ENCODE measurements around the gene TNS1.

The TNS1 gene

DNA sequence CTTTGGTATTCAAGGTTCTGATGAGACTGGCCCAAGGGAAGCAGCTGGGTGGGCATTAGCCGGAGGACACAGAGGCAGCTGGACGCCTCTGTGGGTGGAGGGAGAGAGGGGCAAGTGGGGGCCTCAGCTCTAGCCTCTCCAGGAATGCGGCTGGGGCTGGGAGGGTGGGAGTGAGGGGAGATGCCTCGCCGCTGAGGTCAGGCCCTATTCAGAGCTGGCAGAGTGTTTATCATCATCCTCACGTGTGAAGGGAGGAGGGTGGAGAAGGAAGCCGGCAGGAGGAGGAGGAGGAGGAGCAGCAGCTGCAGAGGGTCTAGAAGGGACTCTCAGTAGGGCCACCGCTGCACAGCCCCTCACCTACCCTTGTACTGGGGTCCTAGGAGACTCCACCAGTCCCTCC is 43.1 kb downstream of the TNS1 start:
- no peak overlapping the region for H3K4me3 ChIP-seq (ENCODE audit: low read depth, low read length)
- TF ChIP-seq, protein P1, sequence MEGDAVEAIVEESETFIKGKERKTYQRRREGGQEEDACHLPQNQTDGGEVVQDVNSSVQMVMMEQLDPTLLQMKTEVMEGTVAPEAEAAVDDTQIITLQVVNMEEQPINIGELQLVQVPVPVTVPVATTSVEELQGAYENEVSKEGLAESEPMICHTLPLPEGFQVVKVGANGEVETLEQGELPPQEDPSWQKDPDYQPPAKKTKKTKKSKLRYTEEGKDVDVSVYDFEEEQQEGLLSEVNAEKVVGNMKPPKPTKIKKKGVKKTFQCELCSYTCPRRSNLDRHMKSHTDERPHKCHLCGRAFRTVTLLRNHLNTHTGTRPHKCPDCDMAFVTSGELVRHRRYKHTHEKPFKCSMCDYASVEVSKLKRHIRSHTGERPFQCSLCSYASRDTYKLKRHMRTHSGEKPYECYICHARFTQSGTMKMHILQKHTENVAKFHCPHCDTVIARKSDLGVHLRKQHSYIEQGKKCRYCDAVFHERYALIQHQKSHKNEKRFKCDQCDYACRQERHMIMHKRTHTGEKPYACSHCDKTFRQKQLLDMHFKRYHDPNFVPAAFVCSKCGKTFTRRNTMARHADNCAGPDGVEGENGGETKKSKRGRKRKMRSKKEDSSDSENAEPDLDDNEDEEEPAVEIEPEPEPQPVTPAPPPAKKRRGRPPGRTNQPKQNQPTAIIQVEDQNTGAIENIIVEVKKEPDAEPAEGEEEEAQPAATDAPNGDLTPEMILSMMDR (IDR thresholded peaks at IDR 0.05; ENCODE audit: low read depth, low read length): no peak

DNA sequence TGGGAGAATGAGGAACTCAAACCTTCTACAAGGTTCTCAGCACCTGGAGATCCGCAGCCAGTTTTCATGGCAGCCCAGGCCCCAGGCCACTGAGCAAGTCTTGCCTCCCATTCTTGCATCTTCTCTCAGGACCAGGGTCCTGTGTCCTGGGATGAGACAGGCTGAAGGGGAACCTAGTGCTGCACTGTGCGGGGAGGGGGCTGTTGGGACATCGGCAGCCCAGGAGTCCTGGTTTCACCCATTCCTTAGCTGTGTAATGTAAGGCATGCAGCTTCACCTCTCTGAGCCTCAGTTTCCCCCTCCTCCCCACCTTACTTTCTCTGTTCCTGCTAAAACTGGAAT is 43.9 kb downstream of the TNS1 start:
- TF ChIP-seq, protein P1 (IDR thresholded peaks at IDR 0.05; ENCODE audit: low read depth, low read length): no peak
- no peak overlapping the region for H3K4me3 ChIP-seq (ENCODE audit: low read depth, low read length)

DNA sequence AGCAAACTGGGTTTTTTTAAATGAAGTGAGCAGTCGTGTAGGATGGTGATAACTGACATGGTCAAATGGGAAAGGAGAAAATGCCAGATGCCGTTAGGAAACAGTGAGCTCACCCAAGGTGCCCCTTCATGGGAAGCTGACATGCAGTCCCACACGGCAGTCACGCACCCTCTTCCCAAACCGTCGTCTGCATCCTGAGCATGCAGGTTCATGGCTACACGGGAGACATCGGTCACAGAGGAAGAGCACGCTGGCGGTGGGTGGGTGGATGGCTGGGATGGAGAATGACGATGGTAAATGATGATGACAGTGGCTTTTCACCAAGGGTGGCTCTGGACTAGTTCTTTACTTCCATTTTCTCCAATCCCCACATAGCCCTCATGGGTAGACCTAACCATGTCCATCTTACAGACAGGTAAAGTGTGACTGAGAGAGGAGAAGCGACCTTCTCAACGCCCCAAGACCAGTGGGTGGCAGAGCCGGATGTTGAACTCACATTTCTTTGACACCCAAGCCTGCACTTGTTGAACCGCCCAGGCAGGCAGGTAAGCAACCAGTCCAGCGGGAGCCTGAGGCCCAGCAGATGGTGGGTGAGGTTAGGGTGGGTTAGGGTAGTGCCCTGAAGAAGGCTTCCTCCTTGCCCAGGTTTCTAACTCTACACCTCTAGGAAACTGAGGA is 44.5 kb downstream of the TNS1 start:
- no peak overlapping the region for H3K4me3 ChIP-seq (ENCODE audit: low read depth, low read length)
- TF ChIP-seq, protein P1 (IDR thresholded peaks at IDR 0.05; ENCODE audit: low read depth, low read length): no peak

DNA sequence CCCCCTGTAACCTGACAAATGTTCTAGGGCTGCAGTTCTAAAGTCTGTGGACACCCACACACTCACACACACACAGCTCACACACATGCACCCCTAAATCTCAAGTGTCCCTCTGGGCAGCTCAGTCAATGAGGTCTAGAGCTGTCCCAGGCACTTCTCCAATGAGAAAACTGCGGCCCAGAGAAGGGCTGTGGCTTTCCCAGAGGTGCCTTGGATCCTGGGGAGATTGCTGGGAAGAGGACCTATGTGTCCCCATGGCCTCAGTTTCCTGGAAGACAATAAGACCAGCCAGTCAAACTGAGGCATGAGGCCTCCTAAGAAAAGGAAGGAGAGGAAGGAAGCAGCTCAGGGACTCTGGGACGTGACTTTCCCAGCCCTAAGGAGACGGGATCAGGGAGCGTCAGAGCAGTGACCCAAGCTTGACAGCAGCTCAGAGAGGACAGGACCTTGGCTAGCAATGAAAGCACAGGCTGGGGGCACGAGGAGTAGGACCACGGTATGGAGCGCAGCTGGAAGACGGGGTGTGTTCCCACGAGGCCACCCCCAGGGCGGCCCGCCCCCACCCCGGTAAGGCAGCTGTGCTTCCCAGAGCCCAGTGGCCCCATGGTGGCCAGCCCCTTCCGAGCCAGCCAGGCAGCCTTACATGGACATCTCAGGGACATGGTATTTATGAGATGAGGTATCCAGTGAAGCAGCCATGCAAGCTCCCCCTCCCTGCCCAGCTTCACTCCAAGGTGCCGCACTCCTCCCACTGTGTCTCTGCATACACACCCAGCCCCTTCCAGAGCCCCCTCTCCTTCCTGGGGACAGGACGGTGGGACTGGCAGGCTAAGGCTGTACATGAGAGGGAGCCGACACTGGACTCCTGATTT is 46.0 kb downstream of the TNS1 start:
- H3K4me3 ChIP-seq (ENCODE audit: low read depth, low read length): no peak overlapping the region

DNA sequence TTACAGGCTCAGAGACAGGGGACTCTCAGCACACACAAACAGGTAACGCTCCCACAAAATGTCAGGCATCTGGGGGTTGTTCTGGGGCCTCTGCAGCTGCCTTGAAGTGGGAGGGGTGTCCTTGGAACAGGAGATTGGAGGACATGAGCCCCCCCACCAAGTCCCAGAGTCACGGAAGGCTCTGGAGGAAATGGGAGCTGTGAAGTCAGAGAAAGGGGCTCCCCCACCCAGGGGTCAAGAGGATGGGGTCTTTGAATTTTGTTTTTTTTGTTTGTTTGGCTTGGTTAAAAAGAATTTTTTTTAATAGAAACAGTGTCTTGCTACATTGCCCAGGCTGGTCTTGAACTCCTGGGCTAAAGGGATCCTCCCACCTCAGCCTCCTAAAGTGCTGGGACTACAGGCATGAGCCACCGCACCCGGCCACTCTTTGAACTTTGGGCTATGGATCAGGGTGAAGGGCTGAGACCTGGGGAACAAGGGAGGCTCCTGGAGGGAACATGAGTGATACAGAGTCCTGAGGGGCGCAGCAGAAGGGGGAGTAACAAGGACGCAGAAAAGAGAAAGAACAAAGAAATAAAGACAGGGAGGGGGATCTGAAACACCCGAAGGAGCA is 46.8 kb downstream of the TNS1 start:
- TF ChIP-seq, protein P1 (IDR thresholded peaks at IDR 0.05; ENCODE audit: low read depth, low read length): no peak
- no peak overlapping the region for H3K4me3 ChIP-seq (ENCODE audit: low read depth, low read length)

More for the DNA sequence above, 46.0 kb downstream of the TNS1 start:
- TF ChIP-seq, protein P1 (IDR thresholded peaks at IDR 0.05; ENCODE audit: low read depth, low read length): no peak

DNA sequence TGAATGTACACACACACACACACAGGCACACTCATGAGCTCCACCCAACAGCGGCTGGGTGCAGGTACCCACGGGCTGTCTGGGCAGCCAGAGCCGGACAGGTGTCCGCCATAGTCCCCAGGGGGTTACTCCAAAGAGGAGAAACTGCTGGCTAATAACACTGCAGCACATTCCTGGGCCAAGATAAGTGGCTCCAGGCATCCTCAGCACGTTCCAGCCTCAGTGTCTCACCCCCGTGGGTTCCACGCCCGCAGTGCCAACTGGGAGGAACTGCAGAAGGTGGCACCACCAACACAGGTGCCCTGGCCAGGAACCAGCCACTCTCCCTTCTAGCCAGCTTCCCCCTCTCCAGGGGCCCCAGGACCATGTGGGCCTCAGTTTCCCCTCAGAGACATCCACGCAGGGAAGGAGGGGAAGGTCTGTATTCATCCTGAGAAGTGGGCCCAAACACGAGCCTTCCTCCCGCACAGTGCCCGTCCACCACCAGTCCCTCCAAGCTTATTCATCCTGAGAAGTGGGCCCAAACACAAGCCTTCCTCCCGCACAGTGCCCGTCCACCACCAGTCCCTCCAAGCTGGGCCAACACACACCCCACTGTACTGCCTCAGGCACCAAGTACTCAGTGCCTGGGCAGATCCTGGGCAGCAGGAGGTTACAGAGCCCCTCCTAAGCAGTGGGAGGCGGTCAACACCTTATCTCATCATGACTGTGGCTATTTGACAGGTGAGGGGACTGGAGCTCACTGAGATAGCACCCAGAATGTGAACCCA is 47.6 kb downstream of the TNS1 start:
- no peak overlapping the region for H3K4me3 ChIP-seq (ENCODE audit: low read depth, low read length)
- TF ChIP-seq, protein P1 (IDR thresholded peaks at IDR 0.05; ENCODE audit: low read depth, low read length): no peak
